Stimulated activated memory B cell treated with anti-CD40 and anti-IgM and Interleukin-4, amounts not matched to agents 10 μg/mL and 1 μg/mL and 100 μg/mL, for 72 hours (primary cell): Measurements from ENCODE around the gene HNRNPDL.
A peak's percentile ranks its signal among the peaks of the same experiment; 100 is the strongest.

ENCODE experiments used
- ATAC-seq: fragments of 150-1000 bp; cut with Tn5 transposase; 2 replicates; pipeline ENCODE4 v1.10.0; 2021
- H3K27ac Mint-ChIP-seq: one replicate; pipeline ENCODE4 v1.8.0; 2022; ENCODE audit warnings: mild to moderate bottlenecking, mixed read lengths
- H3K27me3 Mint-ChIP-seq: one replicate; pipeline ENCODE4 v1.8.0; 2022; ENCODE audit warnings: mixed read lengths
- H3K36me3 Mint-ChIP-seq: one replicate; pipeline ENCODE4 v1.8.0; 2022; ENCODE audit warnings: mixed read lengths
- H3K4me1 Mint-ChIP-seq: one replicate; pipeline ENCODE4 v1.8.0; 2022; ENCODE audit warnings: mixed read lengths
- H3K4me3 Mint-ChIP-seq: one replicate; pipeline ENCODE4 v1.8.0; 2022; ENCODE audit warnings: mild to moderate bottlenecking, moderate library complexity, mixed read lengths
- H3K9me3 Mint-ChIP-seq: one replicate; pipeline ENCODE4 v1.8.0; 2022; ENCODE audit warnings: mixed read lengths

The HNRNPDL gene

DNA sequence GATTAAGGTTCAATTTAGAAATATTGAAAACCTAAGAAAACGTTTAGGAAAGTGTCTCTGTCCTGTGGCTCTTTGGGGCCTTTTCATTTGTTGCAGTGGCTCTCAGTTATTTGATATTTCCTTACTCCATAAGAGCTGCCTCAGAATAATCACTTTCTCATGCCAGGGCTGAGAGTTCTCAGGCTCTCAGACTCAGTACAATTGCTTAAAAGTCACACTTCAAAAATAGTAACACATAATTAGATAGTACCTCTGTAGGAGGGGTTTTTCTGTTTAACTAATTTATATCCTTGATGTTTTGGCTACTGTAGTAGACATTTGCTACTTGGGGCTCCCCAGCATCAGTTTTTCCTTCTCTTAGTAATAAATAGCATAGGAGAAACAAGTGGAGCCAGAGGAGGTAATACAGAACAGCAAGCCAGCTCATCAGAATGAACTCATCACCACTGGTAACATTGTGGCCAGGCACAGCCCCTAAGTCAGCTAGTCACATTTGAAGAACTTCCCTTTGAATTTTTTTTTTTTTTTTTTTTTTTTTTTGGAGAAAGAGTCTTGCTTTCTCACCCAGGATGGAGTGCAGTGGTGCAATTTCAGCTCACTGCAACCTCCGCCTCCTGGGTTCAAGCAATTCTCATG lies 48.5 kb downstream of the HNRNPDL start:
- Mint-ChIP-seq H3K36me3 (peaks cover 23% of the 10 kb centered on the region), H3K9me3 (peaks cover 4% of the 10 kb centered on the region), H3K27ac (no peak overlapping the region), H3K4me3 (no peak overlapping the region), H3K27me3 (no peaks in the 10 kb centered on the region), H3K4me1 (no peaks in the 10 kb centered on the region)
- no peak for ATAC-seq

GRCh38 chr4:82381235-82381634 lies 49.0 kb downstream of the HNRNPDL start:
- no peak for ATAC-seq
- Mint-ChIP-seq H3K27ac (no peak overlapping the region), H3K36me3 (peaks cover 27% of the 10 kb centered on the region), H3K4me1 (peaks cover 5% of the 10 kb centered on the region), H3K27me3 (no peaks in the 10 kb centered on the region), H3K9me3 (peaks cover 4% of the 10 kb centered on the region), H3K4me3 (no peak overlapping the region)

DNA sequence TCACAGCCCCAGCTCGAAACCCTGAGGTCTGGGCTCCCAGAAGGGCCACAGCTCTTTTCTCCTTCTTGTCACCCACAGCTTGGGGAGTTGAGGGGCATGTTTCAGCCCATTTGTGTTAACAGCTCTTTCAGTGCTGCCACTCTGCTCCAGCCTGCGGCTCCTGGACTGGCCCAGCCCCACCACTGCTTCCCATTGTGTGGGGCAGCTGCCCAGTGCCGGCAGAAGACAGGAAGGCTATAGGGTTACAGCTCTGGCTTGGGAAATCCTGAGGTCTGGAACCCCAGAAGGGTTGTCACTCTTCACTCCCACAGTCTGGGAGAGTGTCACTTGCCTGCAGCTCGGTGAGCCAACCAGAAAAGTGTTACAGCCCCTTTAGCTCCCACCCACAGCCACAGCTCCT lies 49.4 kb downstream of the HNRNPDL start:
- Mint-ChIP-seq H3K36me3 (peaks cover 29% of the 10 kb centered on the region), H3K4me3 (no peak overlapping the region), H3K4me1 (peaks cover 9% of the 10 kb centered on the region), H3K27ac (no peak overlapping the region), H3K27me3 (no peaks in the 10 kb centered on the region), H3K9me3 (peaks cover 3% of the 10 kb centered on the region)
- ATAC-seq: no peak

DNA sequence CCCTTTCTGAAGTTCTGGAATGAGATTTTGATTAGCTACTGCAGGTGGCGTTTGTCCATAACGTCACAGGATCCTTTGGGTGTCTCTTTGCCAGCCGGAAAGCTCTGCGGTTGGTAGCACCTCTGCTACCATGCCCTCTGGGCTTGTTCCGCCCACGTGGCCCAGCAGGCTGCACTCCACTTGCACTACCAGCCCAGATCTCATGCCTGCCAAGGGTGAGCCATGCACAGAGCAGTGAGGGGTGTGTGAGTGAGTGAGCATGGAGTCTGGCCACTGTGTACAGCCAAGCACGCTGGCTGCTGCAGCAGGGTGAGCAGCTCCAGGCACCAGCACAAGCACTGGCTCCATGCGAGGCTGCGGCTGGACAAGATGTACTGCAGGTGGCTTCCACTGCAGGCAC lies 49.9 kb downstream of the HNRNPDL start:
- peaks cover 9% of the 10 kb centered on the region for H3K4me1 Mint-ChIP-seq
- ATAC-seq: no peak
- no peak overlapping the region for H3K27ac Mint-ChIP-seq
- peaks cover 29% of the 10 kb centered on the region for H3K36me3 Mint-ChIP-seq
- no peaks in the 10 kb centered on the region for H3K9me3 Mint-ChIP-seq
- no peak overlapping the region for H3K4me3 Mint-ChIP-seq
- H3K27me3 Mint-ChIP-seq: no peaks in the 10 kb centered on the region

DNA sequence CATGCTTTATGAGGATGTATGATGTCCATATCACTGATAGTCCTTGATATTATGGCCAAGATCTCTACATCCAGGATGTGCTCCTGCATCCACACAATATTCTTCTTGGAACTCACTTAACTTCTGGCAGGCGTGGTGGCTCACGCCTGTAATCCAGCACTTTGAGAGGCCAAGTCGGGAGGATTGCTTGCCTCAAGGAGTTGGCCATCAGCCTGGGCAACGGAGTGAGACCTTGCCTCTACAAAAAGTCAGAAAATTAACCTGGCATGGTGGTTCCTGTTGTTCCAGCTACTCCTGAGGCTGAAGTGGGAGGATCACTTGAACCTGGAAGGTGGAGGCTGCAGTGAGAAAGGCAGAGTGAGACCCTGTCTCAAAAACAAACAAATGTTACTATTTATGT lies 54.2 kb downstream of the HNRNPDL start:
- Mint-ChIP-seq H3K27me3 (no peaks in the 10 kb centered on the region), H3K4me1 (peaks cover 24% of the 10 kb centered on the region), H3K36me3 (peaks cover 46% of the 10 kb centered on the region), H3K4me3 (peak overlapping the region; percentile 37), H3K27ac (no peak overlapping the region), H3K9me3 (no peaks in the 10 kb centered on the region)
- ATAC-seq: no peak

- no peaks in the 10 kb centered on the region for H3K27me3 Mint-ChIP-seq
- peaks cover 50% of the 10 kb centered on the region for H3K36me3 Mint-ChIP-seq
- peak within 1 kb of the TSS; percentile 97 for H3K27ac Mint-ChIP-seq
- peak; percentile 98 for ATAC-seq
- H3K4me1 Mint-ChIP-seq: peaks cover 43% of the 10 kb centered on the region
- H3K9me3 Mint-ChIP-seq: no peaks in the 10 kb centered on the region
- peak within 1 kb of the TSS; percentile 88 for H3K4me3 Mint-ChIP-seq
Measured at GRCh38 chr4:82373816-82374625, 56.2 kb downstream of the HNRNPDL start, which contains the start of gene HNRNPD. Gene HNRNPD (minus strand): TSS chr4:82373991. CDS start chr4:82373678, 313 bp downstream.

- H3K27ac Mint-ChIP-seq: peak overlapping the region; percentile 97
- peak overlapping the region; percentile 88 for H3K4me3 Mint-ChIP-seq
- peaks cover 53% of the 10 kb centered on the region for H3K36me3 Mint-ChIP-seq
- H3K27me3 Mint-ChIP-seq: no peaks in the 10 kb centered on the region
- no peaks in the 10 kb centered on the region for H3K9me3 Mint-ChIP-seq
- peaks cover 46% of the 10 kb centered on the region for H3K4me1 Mint-ChIP-seq
- peak; percentile 43 for ATAC-seq
Measured at GRCh38 chr4:82373486-82373815, 56.8 kb downstream of the HNRNPDL start.
